ENCODE measurements around the gene CEP164. TPM values are rescaled to one million over a fixed set of nuclear protein-coding genes. Genes with fewer than 3 reads are reported as not detected.

Gene CEP164
- polyA plus RNA-seq, 3 donors from 2014 or later: 5.6 to 20.5 (median 11.8) TPM

- peak overlapping the region in 1 of 6 donors; percentile 38 for H3K27ac Mint-ChIP-seq
- H3K27me3 Mint-ChIP-seq (ENCODE audit: low read depth in 3 of 3): peaks cover 0 to 7% (median 3%) of the 10 kb centered on the region in 3 donors
- H3K36me3 Mint-ChIP-seq: peaks cover 0 to 4% (median 0%) of the 10 kb centered on the region in 3 donors
- H3K4me3 Mint-ChIP-seq: no peak overlapping the region
- no peak for DNase-seq
- H3K4me1 Mint-ChIP-seq: no peaks in the 10 kb centered on the region
- H3K9me3 Mint-ChIP-seq: no peaks in the 10 kb centered on the region
Measured at GRCh38 chr11:117296881-117297280, 30.8 kb upstream of the CEP164 start.

- no peak for DNase-seq
- H3K27me3 Mint-ChIP-seq (ENCODE audit: low read depth in 3 of 3): peaks cover 0 to 9% (median 3%) of the 10 kb centered on the region in 3 donors
- H3K27ac Mint-ChIP-seq: no peak overlapping the region
- H3K4me3 Mint-ChIP-seq: no peak overlapping the region
- no peaks in the 10 kb centered on the region for H3K36me3 Mint-ChIP-seq
- H3K9me3 Mint-ChIP-seq: no peaks in the 10 kb centered on the region
- H3K4me1 Mint-ChIP-seq: no peaks in the 10 kb centered on the region
Measured at GRCh38 chr11:117298195-117298594, 29.5 kb upstream of the CEP164 start.

GRCh38 chr11:117299351-117300282 lies 28.0 kb upstream of the CEP164 start:
- H3K27ac Mint-ChIP-seq: no peak overlapping the region
- no peaks in the 10 kb centered on the region for H3K36me3 Mint-ChIP-seq
- H3K9me3 Mint-ChIP-seq: no peaks in the 10 kb centered on the region
- H3K4me3 Mint-ChIP-seq: no peak overlapping the region
- H3K27me3 Mint-ChIP-seq (ENCODE audit: low read depth in 3 of 3): peaks cover 0 to 12% (median 3%) of the 10 kb centered on the region in 3 donors
- no peak for DNase-seq
- no peaks in the 10 kb centered on the region for H3K4me1 Mint-ChIP-seq

- H3K36me3 Mint-ChIP-seq: no peaks in the 10 kb centered on the region
- no peaks in the 10 kb centered on the region for H3K9me3 Mint-ChIP-seq
- H3K27ac Mint-ChIP-seq: no peak overlapping the region
- no peak for DNase-seq
- no peaks in the 10 kb centered on the region for H3K4me1 Mint-ChIP-seq
- peaks cover 0 to 12% (median 3%) of the 10 kb centered on the region in 3 donors for H3K27me3 Mint-ChIP-seq (ENCODE audit: low read depth in 3 of 3)
- H3K4me3 Mint-ChIP-seq: no peak overlapping the region
Measured at GRCh38 chr11:117300283-117300663, 27.4 kb upstream of the CEP164 start.

GRCh38 chr11:117300773-117301172 lies 26.9 kb upstream of the CEP164 start:
- Mint-ChIP-seq H3K4me3 (no peak overlapping the region), H3K4me1 (no peaks in the 10 kb centered on the region), H3K27ac (peak overlapping the region in 2 of 6 donors; percentile 17 to 57), H3K36me3 (no peaks in the 10 kb centered on the region), H3K9me3 (no peaks in the 10 kb centered on the region), H3K27me3 (ENCODE audit: low read depth in 3 of 3) (peaks cover 0 to 12% (median 6%) of the 10 kb centered on the region in 3 donors)
- DNase-seq: no peak

- peaks cover 0 to 12% (median 6%) of the 10 kb centered on the region in 3 donors for H3K27me3 Mint-ChIP-seq (ENCODE audit: low read depth in 3 of 3)
- no peak overlapping the region for H3K27ac Mint-ChIP-seq
- no peaks in the 10 kb centered on the region for H3K9me3 Mint-ChIP-seq
- DNase-seq: no peak
- H3K4me3 Mint-ChIP-seq: no peak overlapping the region
- no peaks in the 10 kb centered on the region for H3K4me1 Mint-ChIP-seq
- no peaks in the 10 kb centered on the region for H3K36me3 Mint-ChIP-seq
Measured at GRCh38 chr11:117302228-117302627, 25.4 kb upstream of the CEP164 start.

GRCh38 chr11:117303101-117303500 lies 24.6 kb upstream of the CEP164 start:
- no peak overlapping the region for H3K27ac Mint-ChIP-seq
- H3K4me1 Mint-ChIP-seq: no peaks in the 10 kb centered on the region
- no peak overlapping the region for H3K4me3 Mint-ChIP-seq
- peaks cover 0 to 9% (median 6%) of the 10 kb centered on the region in 3 donors for H3K27me3 Mint-ChIP-seq (ENCODE audit: low read depth in 3 of 3)
- DNase-seq: no peak
- no peaks in the 10 kb centered on the region for H3K9me3 Mint-ChIP-seq
- H3K36me3 Mint-ChIP-seq: no peaks in the 10 kb centered on the region

GRCh38 chr11:117303646-117304315 lies 23.9 kb upstream of the CEP164 start:
- Mint-ChIP-seq H3K4me1 (no peaks in the 10 kb centered on the region), H3K36me3 (no peaks in the 10 kb centered on the region), H3K27me3 (ENCODE audit: low read depth in 3 of 3) (peaks cover 1 to 9% (median 6%) of the 10 kb centered on the region in 3 donors), H3K27ac (no peak overlapping the region), H3K9me3 (no peaks in the 10 kb centered on the region), H3K4me3 (no peak overlapping the region)
- no peak for DNase-seq

- Mint-ChIP-seq H3K9me3 (no peaks in the 10 kb centered on the region), H3K36me3 (no peaks in the 10 kb centered on the region), H3K27me3 (ENCODE audit: low read depth in 3 of 3) (peaks cover 1 to 9% (median 3%) of the 10 kb centered on the region in 3 donors), H3K4me3 (no peak overlapping the region), H3K4me1 (no peaks in the 10 kb centered on the region), H3K27ac (no peak overlapping the region)
- DNase-seq: no peak
Measured at GRCh38 chr11:117305145-117305544, 22.5 kb upstream of the CEP164 start.

- Mint-ChIP-seq H3K9me3 (no peaks in the 10 kb centered on the region), H3K27me3 (ENCODE audit: low read depth in 3 of 3) (peaks cover 1 to 7% (median 6%) of the 10 kb centered on the region in 3 donors), H3K4me3 (no peak overlapping the region), H3K27ac (no peak overlapping the region), H3K4me1 (no peaks in the 10 kb centered on the region), H3K36me3 (no peaks in the 10 kb centered on the region)
- no peak for DNase-seq
Measured at GRCh38 chr11:117309310-117309709, 18.3 kb upstream of the CEP164 start.

- Mint-ChIP-seq H3K27me3 (ENCODE audit: low read depth in 3 of 3) (peaks cover 6 to 10% (median 7%) of the 10 kb centered on the region in 3 donors), H3K36me3 (no peaks in the 10 kb centered on the region), H3K9me3 (no peaks in the 10 kb centered on the region), H3K4me3 (no peak overlapping the region), H3K4me1 (peaks cover 8 to 13% of the 10 kb centered on the region in 2 donors), H3K27ac (no peak overlapping the region)
- no peak for DNase-seq
Measured at GRCh38 chr11:117313091-117313490, 14.6 kb upstream of the CEP164 start.

GRCh38 chr11:117313828-117314768 lies 13.6 kb upstream of the CEP164 start:
- peak overlapping the region in 1 of 5 donors; percentile 48 for H3K4me3 Mint-ChIP-seq
- H3K9me3 Mint-ChIP-seq: no peaks in the 10 kb centered on the region
- DNase-seq: no peak
- H3K36me3 Mint-ChIP-seq: no peaks in the 10 kb centered on the region
- no peak overlapping the region for H3K27ac Mint-ChIP-seq
- peaks cover 8 to 13% of the 10 kb centered on the region in 2 donors for H3K4me1 Mint-ChIP-seq
- peaks cover 7 to 9% (median 8%) of the 10 kb centered on the region in 3 donors for H3K27me3 Mint-ChIP-seq (ENCODE audit: low read depth in 3 of 3)

- H3K9me3 Mint-ChIP-seq: no peaks in the 10 kb centered on the region
- no peaks in the 10 kb centered on the region for H3K36me3 Mint-ChIP-seq
- H3K27ac Mint-ChIP-seq: no peak overlapping the region
- H3K27me3 Mint-ChIP-seq (ENCODE audit: low read depth in 3 of 3): peaks cover 7 to 12% (median 8%) of the 10 kb centered on the region in 3 donors
- peaks cover 8 to 13% of the 10 kb centered on the region in 2 donors for H3K4me1 Mint-ChIP-seq
- no peak for DNase-seq
- H3K4me3 Mint-ChIP-seq: peak overlapping the region; percentile 21 to 66 (median 44)
Measured at GRCh38 chr11:117314840-117315239, 12.8 kb upstream of the CEP164 start.
